Mesodermal cell (in vitro differentiated cells): ENCODE results near the gene RIPK3. TPM values are rescaled to one million over a fixed set of nuclear protein-coding genes. Genes with fewer than 3 reads are reported as not detected.
"Not testable (repeated sequence)": the region's sequence is repeated elsewhere in the genome, so short reads cannot be mapped to it uniquely, and the experiment has no call there.

ENCODE experiments used
- H3K27ac ChIP-seq: 2 replicates; pipeline ENCODE4 v1.7.0; 2013; ENCODE audit warnings: mild to moderate bottlenecking, low read depth, low read length, moderate library complexity; ENCODE audit not compliant: severe bottlenecking
- H3K36me3 ChIP-seq: 2 replicates; pipeline ENCODE4 v1.7.1; 2013; ENCODE audit warnings: mild to moderate bottlenecking, low read length, moderate library complexity; ENCODE audit not compliant: control insufficient read depth, insufficient read depth
- H3K4me1 ChIP-seq: one replicate; pipeline ENCODE4 v1.7.1; 2013; ENCODE audit warnings: mild to moderate bottlenecking, low read length; ENCODE audit not compliant: insufficient read depth, control insufficient read depth, poor library complexity, severe bottlenecking
- H3K4me3 ChIP-seq: 2 replicates; pipeline ENCODE4 v1.7.0; 2013; ENCODE audit warnings: low read length, control low read depth, mild to moderate bottlenecking; ENCODE audit not compliant: insufficient read depth, poor library complexity, severe bottlenecking; ENCODE audit errors: extremely low read depth
- H3K9me3 ChIP-seq: 2 replicates; pipeline ENCODE4 v1.7.1; 2013; ENCODE audit warnings: mild to moderate bottlenecking, low read length, moderate library complexity; ENCODE audit not compliant: control insufficient read depth
- WGBS, 2 experiments: methylation state at CpG; one replicate each; pipeline ENCODE4 v1.1.5; 2013; ENCODE audit warnings: missing lambda C conversion rate in 2 of 2; ENCODE audit not compliant: insufficient coverage in 2 of 2; 5-methylcytosine and 5-hydroxymethylcytosine counted together
- polyA plus RNA-seq, 2 experiments: library from polyadenylated mRNA; stranded (reverse); fragments of 50-300 nt; gene quantifications; one replicate each; pipeline ENCODE4 v1.2.3, GENCODE V29; 2013

RIPK3 gene
- polyA plus RNA-seq (2013, experiment 1 of 2) = 0.52 TPM
- not detected for polyA plus RNA-seq (2013, experiment 2 of 2)

GRCh38 chr14:24339284-24340151 lies at the start of gene RIPK3:
Gene RIPK3 (minus strand): TSS chr14:24339991. CDS start chr14:24339826, 165 bp downstream.
- Histone ChIP-seq H3K4me3 (peak within 1 kb of the TSS; percentile 29), H3K27ac (no peak within 1 kb of the TSS), H3K9me3 (no peaks in the 10 kb centered on the region), H3K36me3 (no peaks in the 10 kb centered on the region), H3K4me1 (peaks cover 5% of the 10 kb centered on the region)
- 14 to 16% methylated on average over 24 to 28 of the region's 51 CpGs for WGBS, 2 experiments

- Histone ChIP-seq H3K36me3 (no peaks in the 10 kb centered on the region), H3K27ac (no peak overlapping the region), H3K4me1 (peaks cover 3% of the 10 kb centered on the region), H3K4me3 (no peak overlapping the region), H3K9me3 (no peaks in the 10 kb centered on the region)
- 85 to 89% methylated on average over 4 to 7 of the region's 11 CpGs for WGBS, 2 experiments
Observed at GRCh38 chr14:24389226-24389848, 49.5 kb upstream of the RIPK3 start.

DNA sequence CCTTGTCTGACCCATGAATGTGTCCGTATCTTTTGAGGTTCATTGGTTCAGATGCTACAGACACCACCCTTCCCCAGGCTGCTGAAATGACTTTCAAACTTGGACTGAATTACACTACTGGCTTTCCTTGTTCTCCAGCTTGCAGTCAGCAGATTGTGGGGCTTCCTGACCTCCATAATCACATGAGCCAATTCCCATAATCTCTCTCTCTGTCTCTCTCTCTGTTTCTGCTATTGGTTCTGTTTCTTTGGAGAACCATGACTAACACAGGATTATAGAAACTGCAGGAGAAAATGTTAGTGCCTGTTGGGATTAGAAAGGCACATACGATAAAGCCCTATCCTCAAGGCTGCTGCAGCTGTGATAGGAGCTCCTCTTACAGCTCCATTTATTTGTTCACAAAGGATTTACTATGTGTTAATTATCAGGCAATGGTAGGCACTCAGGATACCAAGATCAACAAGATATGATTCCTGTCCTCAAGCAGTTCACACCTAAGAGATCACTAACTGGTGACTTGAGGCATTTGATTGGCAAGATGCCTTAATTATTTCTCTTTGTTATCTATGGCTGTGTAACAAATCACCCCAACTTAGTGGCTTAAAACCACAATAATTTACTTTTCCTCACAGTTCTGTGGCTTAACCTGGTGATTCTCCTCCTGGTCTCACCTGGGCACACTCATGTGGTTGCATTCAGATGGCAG lies 48.8 kb upstream of the RIPK3 start:
- H3K36me3 ChIP-seq = no peaks in the 10 kb centered on the region
- peaks cover 3% of the 10 kb centered on the region for H3K4me1 ChIP-seq
- H3K9me3 ChIP-seq = no peaks in the 10 kb centered on the region
- H3K4me3 ChIP-seq = no peak overlapping the region
- no peak overlapping the region for H3K27ac ChIP-seq
- 81 to 86% methylated on average over 1 of the region's 2 CpGs for WGBS, 2 experiments

GRCh38 chr14:24387579-24387978 lies 47.8 kb upstream of the RIPK3 start:
- H3K36me3 ChIP-seq, H3K4me1 ChIP-seq, H3K9me3 ChIP-seq, H3K27ac ChIP-seq, H3K4me3 ChIP-seq: not testable (repeated sequence)
- 95% methylated on average over 2 to 5 of the region's 5 CpGs for WGBS, 2 experiments

DNA sequence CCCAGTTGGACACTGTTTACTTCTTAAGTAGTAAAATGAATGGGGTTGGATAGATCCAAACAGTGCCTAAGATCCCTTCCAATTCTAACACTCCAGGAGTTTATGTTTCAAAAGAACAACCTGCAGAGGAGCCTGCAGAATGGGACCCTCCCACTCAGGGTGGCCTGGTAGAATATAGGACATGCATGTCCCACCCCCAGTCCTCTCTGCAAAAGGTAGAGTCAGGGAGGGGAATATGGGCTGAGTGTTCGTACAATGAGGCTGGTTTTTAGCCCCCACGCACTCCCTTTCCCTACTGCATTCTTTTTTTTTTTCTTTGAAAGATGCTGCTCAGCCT lies 47.2 kb upstream of the RIPK3 start:
- Histone ChIP-seq H3K4me3 (no peak overlapping the region), H3K27ac (no peak overlapping the region), H3K36me3 (no peaks in the 10 kb centered on the region), H3K4me1 (no peaks in the 10 kb centered on the region), H3K9me3 (no peaks in the 10 kb centered on the region)
- 60 to 80% methylated on average over 1 to 2 of the region's 2 CpGs for WGBS, 2 experiments

DNA sequence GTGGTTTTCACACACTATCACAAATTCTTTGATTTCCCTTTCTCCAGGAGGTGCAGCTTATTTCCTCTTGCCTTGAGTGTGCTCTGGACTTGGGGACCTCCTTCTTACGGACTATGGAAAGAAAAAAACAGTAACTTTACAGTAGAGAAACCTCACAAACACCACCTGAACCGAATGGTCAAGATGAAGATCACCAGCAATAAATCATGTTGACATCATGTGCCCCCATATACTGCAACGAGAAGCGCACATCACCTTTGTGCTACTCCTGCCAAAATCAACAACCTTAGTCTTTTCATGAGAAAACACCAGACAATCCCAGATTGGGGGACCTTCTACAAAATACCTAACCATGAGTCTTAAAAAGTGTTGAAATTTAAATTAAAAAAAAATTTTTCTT lies 45.7 kb upstream of the RIPK3 start:
- 73 to 80% methylated on average over 1 to 4 of the region's 4 CpGs for WGBS, 2 experiments
- no peaks in the 10 kb centered on the region for H3K4me1 ChIP-seq

DNA sequence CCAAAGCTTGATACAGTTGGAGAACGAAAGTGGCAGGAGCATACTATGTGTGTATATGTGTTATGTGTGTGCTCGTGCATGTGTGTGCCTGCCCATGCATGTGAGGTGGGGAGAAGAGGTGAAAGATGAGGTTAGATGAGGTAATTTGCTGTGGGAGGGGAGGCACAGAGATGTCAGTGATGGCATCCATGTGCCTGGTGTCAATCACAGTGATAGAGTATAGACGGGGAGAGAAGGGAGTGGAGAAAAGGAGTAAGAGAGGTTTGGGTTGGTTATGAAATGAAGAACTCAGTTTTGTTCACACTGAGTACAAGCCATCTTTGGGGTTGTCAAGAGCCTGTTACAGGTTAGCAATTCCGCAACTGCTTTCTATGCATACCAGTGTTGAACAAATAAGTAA lies 44.4 kb upstream of the RIPK3 start:
- Histone ChIP-seq H3K27ac (no peak overlapping the region), H3K9me3 (no peaks in the 10 kb centered on the region), H3K4me3 (no peak overlapping the region), H3K36me3 (no peaks in the 10 kb centered on the region), H3K4me1 (no peaks in the 10 kb centered on the region)
- WGBS, 2 experiments = 89 to 97% methylated on average over 3 to 4 of the region's 4 CpGs

More for the DNA sequence above, 45.7 kb upstream of the RIPK3 start:
- Histone ChIP-seq H3K27ac (no peak overlapping the region), H3K36me3 (no peaks in the 10 kb centered on the region), H3K9me3 (no peaks in the 10 kb centered on the region), H3K4me3 (no peak overlapping the region)

GRCh38 chr14:24382064-24382371 lies 42.2 kb upstream of the RIPK3 start:
- Histone ChIP-seq H3K9me3 (no peaks in the 10 kb centered on the region), H3K4me3 (no peak overlapping the region), H3K36me3 (peaks cover 11% of the 10 kb centered on the region), H3K27ac (no peak overlapping the region), H3K4me1 (no peaks in the 10 kb centered on the region)
- WGBS, 2 experiments = 86 to 96% methylated on average over 4 of the region's 4 CpGs

GRCh38 chr14:24381363-24382063 lies 41.7 kb upstream of the RIPK3 start:
- Histone ChIP-seq H3K27ac (no peak overlapping the region), H3K4me1 (no peaks in the 10 kb centered on the region), H3K4me3 (no peak overlapping the region), H3K9me3 (no peaks in the 10 kb centered on the region), H3K36me3 (peaks cover 16% of the 10 kb centered on the region)
- 88 to 94% methylated on average over 7 of the region's 8 CpGs for WGBS, 2 experiments

- Histone ChIP-seq H3K27ac (no peak overlapping the region), H3K36me3 (peaks cover 28% of the 10 kb centered on the region), H3K4me3 (no peak overlapping the region), H3K4me1 (no peaks in the 10 kb centered on the region), H3K9me3 (no peaks in the 10 kb centered on the region)
- WGBS, 2 experiments = 90 to 91% methylated on average over 6 of the region's 15 CpGs
Observed at GRCh38 chr14:24379907-24380730, 40.3 kb upstream of the RIPK3 start.
